ENCODE results near the gene DCTN3. TPM values are rescaled to one million over a fixed set of nuclear protein-coding genes. Genes with fewer than 3 reads are reported as not detected.
A peak's percentile ranks its signal among the peaks of the same experiment; 100 is the strongest.

The DCTN3 gene
- total and polyA plus RNA-seq, 2 donors from 2014 or later = 92.0 to 175 TPM

GRCh38 chr9:34575241-34575640, 45.1 kb downstream of the DCTN3 start:
- Histone ChIP-seq H3K36me3 (ENCODE audit: control insufficient read depth in 2 of 3, insufficient read depth in 3 of 3, low read length in 3 of 3) (no peaks in the 10 kb centered on the region), H3K27me3 (ENCODE audit: control insufficient read depth, insufficient read depth, low read length) (peaks cover 2% of the 10 kb centered on the region), H3K4me1 (ENCODE audit: control insufficient read depth in 2 of 3, insufficient read depth in 2 of 3, low read depth in 1 of 3, low read length in 3 of 3) (peaks cover 0 to 7% (median 4%) of the 10 kb centered on the region in 3 donors), H3K9me3 (ENCODE audit: control insufficient read depth in 2 of 3, insufficient read depth in 1 of 3, low read length in 3 of 3) (no peaks in the 10 kb centered on the region), H3K27ac (ENCODE audit: low read depth in 2 of 2, low read length in 2 of 2) (no peak overlapping the region), H3K9ac (ENCODE audit: low read length in 3 of 3) (no peak overlapping the region), H3K4me3 (ENCODE audit: low read length in 3 of 3) (no peak overlapping the region)
- intact Hi-C loops (cut with DNase I) = no loop called here
- DNase-seq = peak in 3 of 5 donors; percentile 47 to 85 (median 74)
- no peak for TF ChIP-seq CTCF (IDR thresholded peaks at IDR 0.05; ENCODE audit: borderline replicate concordance, extremely low read depth, insufficient read depth)
- no peak for FAIRE-seq

- H3K4me3 ChIP-seq (ENCODE audit: low read length in 3 of 3) = no peak overlapping the region
- FAIRE-seq = no peak
- peaks cover 2% of the 10 kb centered on the region for H3K27me3 ChIP-seq (ENCODE audit: control insufficient read depth, insufficient read depth, low read length)
- no peak for TF ChIP-seq CTCF (IDR thresholded peaks at IDR 0.05; ENCODE audit: borderline replicate concordance, extremely low read depth, insufficient read depth)
- no peak overlapping the region for H3K27ac ChIP-seq (ENCODE audit: low read depth in 2 of 2, low read length in 2 of 2)
- DNase-seq = peak in 2 of 5 donors; percentile 45 to 59
- H3K9ac ChIP-seq (ENCODE audit: low read length in 3 of 3) = no peak overlapping the region
- intact Hi-C loops (cut with DNase I) = no loop called here
- H3K4me1 ChIP-seq (ENCODE audit: control insufficient read depth in 2 of 3, insufficient read depth in 2 of 3, low read depth in 1 of 3, low read length in 3 of 3) = peaks cover 0 to 7% (median 4%) of the 10 kb centered on the region in 3 donors
- no peaks in the 10 kb centered on the region for H3K9me3 ChIP-seq (ENCODE audit: control insufficient read depth in 2 of 3, insufficient read depth in 1 of 3, low read length in 3 of 3)
- H3K36me3 ChIP-seq (ENCODE audit: control insufficient read depth in 2 of 3, insufficient read depth in 3 of 3, low read length in 3 of 3) = no peaks in the 10 kb centered on the region
These were observed 45.7 kb downstream of the DCTN3 start for GRCh38 chr9:34574571-34574970.

- intact Hi-C loops (cut with DNase I) = no loop called here
- H3K27ac ChIP-seq (ENCODE audit: low read depth in 2 of 2, low read length in 2 of 2) = no peak overlapping the region
- H3K36me3 ChIP-seq (ENCODE audit: control insufficient read depth in 2 of 3, insufficient read depth in 3 of 3, low read length in 3 of 3) = no peaks in the 10 kb centered on the region
- H3K4me3 ChIP-seq (ENCODE audit: low read length in 3 of 3) = no peak overlapping the region
- FAIRE-seq (no peak), DNase-seq (peak in 1 of 5 donors; percentile 43)
- TF ChIP-seq CTCF (IDR thresholded peaks at IDR 0.05; ENCODE audit: borderline replicate concordance, extremely low read depth, insufficient read depth) = no peak
- no peaks in the 10 kb centered on the region for H3K9me3 ChIP-seq (ENCODE audit: control insufficient read depth in 2 of 3, insufficient read depth in 1 of 3, low read length in 3 of 3)
- H3K9ac ChIP-seq (ENCODE audit: low read length in 3 of 3) = no peak overlapping the region
- H3K27me3 ChIP-seq (ENCODE audit: control insufficient read depth, insufficient read depth, low read length) = no peaks in the 10 kb centered on the region
- H3K4me1 ChIP-seq (ENCODE audit: control insufficient read depth in 2 of 3, insufficient read depth in 2 of 3, low read depth in 1 of 3, low read length in 3 of 3) = peaks cover 0 to 7% (median 4%) of the 10 kb centered on the region in 3 donors
These were observed 46.5 kb downstream of the DCTN3 start for GRCh38 chr9:34573599-34574325.
